Stimulated activated CD8-positive, alpha-beta memory T cell treated with anti-CD3 and anti-CD28 coated beads, Interleukin-2, amount 100 ng/mL, for 48 hours (primary cell): ENCODE data around the gene STIM2.

Experiments
- DNase-seq, 2 donors: peaks; one replicate each; pipeline ENCODE4 v3.0.0-alpha.2; 2020; ENCODE audit warnings: low read depth in 2 of 2

Gene STIM2

GRCh38 chr4:26900765-26901164, 40.1 kb downstream of the STIM2 start:
- DNase-seq: no peak

- DNase-seq: no peak
Observed at GRCh38 chr4:26905172-26905571, 44.5 kb downstream of the STIM2 start.

DNA sequence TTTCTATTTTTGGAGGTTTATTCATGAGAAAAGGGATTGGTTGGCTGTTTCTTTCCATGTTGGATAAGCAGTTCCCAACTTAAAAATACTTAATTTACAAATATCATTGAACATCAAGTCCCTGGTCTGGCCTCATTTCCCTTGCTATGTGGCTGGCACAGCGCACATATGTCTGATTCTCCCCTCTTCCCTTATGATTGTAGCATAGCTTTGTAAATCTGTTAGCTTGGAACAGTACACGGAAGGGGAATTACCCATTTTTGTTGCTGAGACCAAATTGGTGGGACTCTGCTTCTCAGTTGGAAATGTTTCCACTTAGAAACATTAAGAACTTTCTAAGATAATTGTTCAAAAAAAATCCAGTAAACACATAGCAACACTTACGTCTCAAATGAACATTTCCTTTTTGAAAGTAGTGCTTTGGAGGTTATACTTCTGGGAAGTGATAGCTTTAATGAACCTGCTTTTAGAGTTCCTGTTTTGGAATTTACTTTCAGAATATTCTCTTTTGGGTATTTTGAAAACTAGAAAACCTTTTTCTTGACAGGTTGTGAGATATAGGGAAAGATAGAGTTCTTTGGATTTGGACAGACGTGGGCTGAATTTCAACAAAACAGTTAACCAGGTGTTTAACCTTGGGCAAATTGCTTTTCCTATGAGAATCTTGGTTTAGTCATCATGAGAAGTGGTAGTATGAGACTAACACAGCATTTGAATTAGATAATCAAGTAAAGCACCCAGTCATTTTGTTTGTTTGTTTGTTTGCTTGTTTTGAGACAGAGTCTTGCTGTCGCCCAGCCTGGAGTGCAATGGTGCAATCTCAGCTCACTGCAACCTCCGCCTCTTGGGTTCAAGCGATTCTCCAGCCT, 47.3 kb downstream of the STIM2 start:
- no peak for DNase-seq

GRCh38 chr4:26909369-26909768, 48.7 kb downstream of the STIM2 start:
- no peak for DNase-seq

DNA sequence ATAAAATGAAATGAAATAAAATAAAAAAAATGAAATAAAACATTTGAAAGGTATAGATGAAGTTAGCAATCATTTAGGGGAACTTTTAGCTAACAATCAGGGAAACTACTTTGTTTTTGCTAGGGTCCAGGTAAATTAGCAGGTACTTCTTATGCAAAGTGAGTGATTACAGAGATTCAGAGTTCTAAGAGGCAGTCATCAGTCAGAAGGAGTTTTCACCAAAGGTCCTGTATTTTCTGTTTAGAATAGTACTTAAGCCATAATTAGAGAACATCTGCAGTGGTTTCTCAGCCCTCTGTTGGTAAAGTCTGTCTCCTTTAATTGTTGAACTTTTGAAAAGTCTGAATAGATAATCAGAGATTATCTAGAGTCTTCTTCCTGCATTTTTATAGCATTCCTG, 50.6 kb downstream of the STIM2 start:
- no peak for DNase-seq

GRCh38 chr4:26912069-26912468, 51.4 kb downstream of the STIM2 start:
- no peak for DNase-seq

GRCh38 chr4:26912810-26913209, 52.2 kb downstream of the STIM2 start:
- no peak for DNase-seq

DNA sequence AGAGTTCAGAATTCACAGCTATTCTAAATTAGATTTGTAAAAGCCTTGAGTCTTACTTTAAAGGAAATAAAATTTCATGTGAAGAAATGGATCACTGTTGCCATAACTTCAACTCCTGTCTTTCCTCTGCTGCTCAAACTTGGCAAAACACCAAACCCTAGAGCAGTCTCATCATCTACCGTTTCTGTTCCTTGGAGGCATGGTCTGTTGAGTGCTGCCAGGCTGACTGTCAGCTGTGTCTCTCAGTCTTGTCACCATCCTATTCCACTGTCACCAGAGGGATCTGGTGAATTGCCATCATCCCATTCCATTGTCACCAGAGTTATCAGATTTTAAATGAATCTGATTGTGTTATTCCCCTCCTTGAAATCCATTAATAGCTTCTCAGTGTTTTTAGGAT, 55.6 kb downstream of the STIM2 start:
- no peak for DNase-seq

DNA sequence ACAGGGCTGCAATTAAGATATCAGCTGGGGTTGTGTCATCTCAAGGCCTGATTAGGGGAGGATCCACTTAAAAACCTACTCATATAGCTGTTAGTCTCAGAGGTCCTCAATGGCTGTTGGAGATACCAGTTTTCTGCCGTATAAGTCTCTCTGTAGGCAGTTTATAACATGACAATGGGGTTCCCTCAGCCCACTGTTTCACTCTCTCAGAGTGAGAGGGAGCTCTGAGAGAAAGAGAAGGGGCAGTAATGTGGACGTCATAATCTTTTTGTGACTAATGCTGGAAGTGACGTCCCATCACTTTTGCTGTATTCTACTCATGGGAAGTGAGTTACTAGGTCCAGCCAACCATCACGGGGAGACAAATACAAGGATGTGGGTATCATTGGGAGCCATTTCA, 70.3 kb downstream of the STIM2 start:
- no peak for DNase-seq

DNA sequence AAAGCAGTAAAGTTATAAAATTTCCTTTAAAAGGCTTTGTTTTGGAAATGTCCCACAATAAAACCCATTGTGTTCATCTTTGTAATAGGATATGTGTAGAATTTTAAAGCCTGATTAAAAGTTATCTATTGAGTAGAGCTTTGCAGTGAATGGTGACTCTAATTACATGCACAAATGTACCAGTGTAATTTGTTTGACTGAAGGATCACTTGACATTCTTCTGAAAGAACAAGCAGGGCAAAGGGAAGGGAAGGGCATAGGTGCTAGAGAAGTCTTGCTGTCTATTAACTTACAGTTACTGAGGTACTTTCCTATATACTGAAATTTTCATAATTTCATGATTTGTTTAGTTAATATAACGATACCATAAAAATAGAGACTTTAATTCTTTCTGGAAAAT, 70.8 kb downstream of the STIM2 start:
- DNase-seq: no peak

DNA sequence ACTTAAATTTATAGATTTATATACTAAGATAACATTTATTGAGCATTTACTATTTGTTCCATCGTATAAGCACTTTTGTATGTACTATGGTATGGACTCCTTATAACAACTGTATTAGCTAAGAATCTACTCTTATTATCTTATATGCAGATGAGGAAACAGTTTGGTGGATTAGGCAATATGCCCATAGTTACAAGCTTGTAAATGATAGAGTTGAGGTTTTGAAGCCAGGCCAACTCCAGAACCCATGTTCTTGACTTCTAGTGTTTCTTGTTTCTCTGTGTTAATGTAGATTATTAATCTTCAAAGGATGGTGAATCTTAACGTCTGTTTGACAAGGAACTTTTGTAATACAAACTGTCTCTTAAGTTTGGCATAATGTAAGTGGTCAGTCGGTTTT, 71.3 kb downstream of the STIM2 start:
- DNase-seq: no peak

DNA sequence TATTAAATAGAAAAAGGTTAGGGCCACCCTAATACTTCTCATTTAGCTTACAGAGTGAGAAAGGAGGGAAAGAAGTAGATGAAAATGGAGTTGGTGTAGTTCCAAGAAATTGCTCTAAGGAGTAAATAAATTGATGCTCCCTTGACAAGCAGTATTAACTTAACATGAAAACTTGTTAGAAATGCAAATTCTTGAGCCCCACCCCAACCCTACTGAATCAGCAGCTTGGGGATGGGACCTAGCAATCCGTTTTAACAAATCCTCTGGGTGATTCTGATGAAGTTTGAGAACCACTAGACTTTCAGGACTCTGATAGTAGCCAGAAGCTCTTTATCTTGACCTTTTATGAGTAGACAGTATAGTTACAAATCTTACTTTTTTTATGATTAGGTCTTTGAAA, 74.8 kb downstream of the STIM2 start:
- DNase-seq: no peak

DNA sequence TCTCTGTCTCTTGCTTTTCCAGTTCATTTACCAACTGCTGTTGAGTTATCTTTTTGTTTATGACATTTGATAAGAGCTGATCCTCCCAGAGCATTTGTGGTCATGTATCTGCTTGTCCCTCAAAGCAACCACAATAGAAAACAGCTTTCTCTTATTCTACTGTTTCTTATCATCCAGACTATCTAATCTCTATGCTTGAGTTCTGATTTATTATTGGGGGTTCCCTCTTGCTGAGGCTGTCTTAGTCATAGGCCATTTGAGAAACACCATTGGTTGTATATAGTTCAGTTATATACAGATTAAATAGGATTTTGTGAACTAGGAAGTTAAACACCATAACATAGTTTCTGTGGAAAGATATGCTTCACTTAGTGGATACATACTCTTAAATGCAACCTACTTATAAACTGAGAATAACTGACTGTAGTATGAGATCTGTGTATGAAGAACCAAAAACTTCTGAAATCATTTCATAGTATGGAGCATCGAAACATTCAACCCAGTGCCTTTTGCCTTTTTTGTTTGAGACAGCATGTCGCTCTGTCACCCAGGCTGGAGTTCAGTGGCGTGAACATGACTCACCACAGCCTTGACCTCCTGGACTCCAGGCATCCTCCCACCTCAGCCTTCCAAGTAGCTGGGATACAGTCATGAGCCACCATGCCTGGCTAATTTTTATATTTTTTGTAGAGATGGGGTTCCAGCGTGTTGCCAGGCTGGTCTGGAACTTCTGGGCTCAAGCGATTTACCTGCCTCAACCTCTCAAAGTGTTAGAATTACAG, 75.8 kb downstream of the STIM2 start:
- no peak for DNase-seq

DNA sequence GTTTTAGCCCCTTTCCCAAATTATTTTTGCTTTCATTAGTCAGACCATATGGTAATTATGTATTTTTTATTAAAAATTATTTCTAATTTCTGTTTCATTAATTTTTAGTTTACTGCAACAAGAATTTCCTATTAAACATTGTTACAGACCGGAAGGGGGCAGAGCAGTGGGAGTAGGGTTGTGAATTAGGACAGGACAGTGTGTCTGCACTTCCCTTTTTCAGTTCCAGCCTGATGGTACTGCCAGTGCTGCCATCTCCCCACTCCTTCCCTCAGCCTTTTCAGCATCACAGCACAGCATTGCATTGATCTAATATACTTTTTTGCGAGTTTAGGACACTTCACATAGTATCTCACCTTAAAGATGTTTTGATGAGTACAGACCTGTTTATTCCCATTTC, 76.5 kb downstream of the STIM2 start:
- no peak for DNase-seq

- DNase-seq: no peak
Observed at GRCh38 chr4:26937567-26937966, 76.9 kb downstream of the STIM2 start.

DNA sequence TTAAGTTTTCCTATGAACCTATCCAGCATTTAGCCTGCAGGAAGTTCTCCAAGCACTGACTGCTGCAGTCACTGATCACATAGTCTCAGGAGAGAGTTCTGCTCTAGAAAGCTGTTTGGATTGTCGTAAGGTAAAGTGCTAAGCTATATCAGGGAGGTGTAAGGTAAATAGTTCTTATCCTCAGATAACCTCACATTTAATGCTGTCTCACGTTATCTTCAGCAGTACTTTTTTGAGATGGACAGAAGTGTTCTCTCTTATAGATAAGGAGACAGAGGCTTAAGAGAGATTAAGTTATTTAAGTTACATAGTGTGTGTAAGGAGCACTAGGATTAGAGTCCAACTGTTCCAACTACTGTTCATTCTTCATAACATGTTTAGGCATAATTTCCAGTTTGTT, 77.9 kb downstream of the STIM2 start:
- DNase-seq: no peak

GRCh38 chr4:26941951-26942350, 81.3 kb downstream of the STIM2 start:
- DNase-seq: no peak

DNA sequence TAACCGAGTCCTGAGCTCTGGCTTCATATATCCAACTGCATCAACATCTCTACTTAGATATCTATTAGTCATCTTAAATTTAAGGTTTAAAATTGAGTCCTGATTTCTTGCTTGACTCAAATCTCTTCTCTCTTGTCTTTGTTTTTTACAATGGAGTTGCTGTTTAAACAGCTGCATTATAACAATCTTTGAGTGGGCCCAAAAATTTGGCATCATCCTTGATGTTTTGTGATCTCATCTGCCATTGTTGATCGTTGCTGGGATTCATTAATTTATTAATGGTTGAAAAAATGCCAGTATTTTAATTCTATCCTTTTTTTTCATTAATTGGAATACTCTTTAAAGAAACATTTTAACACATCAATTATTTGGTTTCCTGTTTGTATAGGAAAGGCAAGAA, 82.2 kb downstream of the STIM2 start:
- DNase-seq: no peak

DNA sequence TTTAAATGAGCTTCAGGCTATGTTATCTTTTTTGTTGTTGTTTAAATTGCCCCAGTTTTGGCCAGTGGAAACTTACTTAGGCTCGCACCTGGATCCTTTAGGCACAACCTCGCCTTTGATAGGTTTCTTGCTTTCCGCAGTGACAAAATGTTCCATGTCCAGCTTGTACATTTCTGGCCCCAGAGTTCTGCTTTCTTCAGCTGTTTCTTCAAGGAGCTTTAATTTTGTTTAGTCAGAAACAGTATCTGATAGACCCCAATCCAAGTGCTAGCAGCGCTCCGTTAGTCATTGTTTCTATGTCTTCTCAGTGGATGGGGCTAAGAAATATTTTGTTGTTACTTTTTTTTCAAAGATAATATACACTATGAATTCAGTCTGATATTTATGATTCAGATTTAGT, 82.8 kb downstream of the STIM2 start:
- no peak for DNase-seq

DNA sequence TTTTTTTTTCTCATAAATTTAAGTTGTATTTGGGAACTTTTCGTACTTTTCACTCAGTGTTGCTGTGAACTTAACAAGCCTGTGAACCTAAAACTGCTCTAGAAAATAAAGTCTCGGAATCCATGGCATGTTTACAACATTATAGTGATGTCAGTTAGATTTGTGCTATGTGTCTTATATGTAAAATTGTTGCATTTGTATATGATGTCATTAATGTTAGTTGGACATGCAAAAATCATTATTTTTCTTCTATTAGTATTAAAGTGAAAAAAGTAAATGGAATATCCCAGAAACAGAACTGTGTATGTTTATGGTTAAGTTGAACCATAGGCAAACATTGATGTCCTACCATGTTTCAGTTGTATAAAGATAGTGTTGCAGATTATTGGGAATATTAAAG, 85.2 kb downstream of the STIM2 start:
- no peak for DNase-seq

GRCh38 chr4:26947318-26947717, 86.7 kb downstream of the STIM2 start:
- DNase-seq: no peak

- no peak for DNase-seq
Observed at GRCh38 chr4:26950446-26950845, 89.8 kb downstream of the STIM2 start.

GRCh38 chr4:26952891-26953290, 92.2 kb downstream of the STIM2 start:
- DNase-seq: no peak
